Measurements from ENCODE around the gene KRT80.

The KRT80 gene

DNA sequence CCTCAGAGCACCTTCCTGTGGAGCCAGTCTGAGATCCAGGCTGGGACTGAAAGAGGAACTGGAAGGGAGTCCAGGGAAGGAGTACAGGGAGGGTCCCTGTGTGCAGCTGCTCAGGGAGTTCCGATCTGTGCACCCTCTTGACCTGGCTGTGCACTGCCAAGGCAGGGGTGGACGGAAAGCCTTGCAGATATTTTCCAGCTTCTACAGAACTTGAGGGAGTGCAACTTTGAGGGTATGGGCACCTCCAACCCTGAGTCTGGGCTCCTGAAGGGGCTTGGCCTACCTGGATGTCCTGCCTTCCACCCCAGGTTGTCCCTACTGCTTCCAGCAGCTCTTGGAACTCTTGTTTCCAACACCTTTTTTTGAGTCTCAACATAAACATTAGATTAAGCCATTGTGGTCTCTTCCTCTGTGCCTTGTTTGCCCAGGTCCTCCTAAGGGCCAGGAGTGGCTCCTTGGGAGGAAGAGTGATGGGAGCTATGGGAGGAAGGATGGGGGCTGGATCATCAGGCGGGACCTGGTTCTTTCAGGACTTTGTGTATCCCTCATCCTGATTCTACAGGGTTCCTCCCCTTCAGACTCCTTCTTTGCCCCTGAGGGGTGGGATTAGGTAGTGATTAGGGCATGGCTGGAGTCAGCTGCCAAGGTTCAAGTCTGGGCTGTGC, 44.7 kb upstream of the KRT80 start:
- in situ Hi-C loops (cut with HindIII; ENCODE audit: low sequenced_read_pairs) = no loop called here
- no peak overlapping the region for H3K4me3 ChIP-seq (ENCODE audit: low read depth, low read length)
- TF ChIP-seq, protein P1, sequence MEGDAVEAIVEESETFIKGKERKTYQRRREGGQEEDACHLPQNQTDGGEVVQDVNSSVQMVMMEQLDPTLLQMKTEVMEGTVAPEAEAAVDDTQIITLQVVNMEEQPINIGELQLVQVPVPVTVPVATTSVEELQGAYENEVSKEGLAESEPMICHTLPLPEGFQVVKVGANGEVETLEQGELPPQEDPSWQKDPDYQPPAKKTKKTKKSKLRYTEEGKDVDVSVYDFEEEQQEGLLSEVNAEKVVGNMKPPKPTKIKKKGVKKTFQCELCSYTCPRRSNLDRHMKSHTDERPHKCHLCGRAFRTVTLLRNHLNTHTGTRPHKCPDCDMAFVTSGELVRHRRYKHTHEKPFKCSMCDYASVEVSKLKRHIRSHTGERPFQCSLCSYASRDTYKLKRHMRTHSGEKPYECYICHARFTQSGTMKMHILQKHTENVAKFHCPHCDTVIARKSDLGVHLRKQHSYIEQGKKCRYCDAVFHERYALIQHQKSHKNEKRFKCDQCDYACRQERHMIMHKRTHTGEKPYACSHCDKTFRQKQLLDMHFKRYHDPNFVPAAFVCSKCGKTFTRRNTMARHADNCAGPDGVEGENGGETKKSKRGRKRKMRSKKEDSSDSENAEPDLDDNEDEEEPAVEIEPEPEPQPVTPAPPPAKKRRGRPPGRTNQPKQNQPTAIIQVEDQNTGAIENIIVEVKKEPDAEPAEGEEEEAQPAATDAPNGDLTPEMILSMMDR (IDR thresholded peaks at IDR 0.05; ENCODE audit: low read depth, low read length) = no peak
- no peak for DNase-seq (ENCODE audit: low read depth, low spot score)

GRCh38 chr12:52235822-52236361, 44.1 kb upstream of the KRT80 start:
- TF ChIP-seq, protein P1 (IDR thresholded peaks at IDR 0.05; ENCODE audit: low read depth, low read length) = no peak
- DNase-seq (ENCODE audit: low read depth, low spot score) = no peak
- in situ Hi-C loops (cut with HindIII; ENCODE audit: low sequenced_read_pairs) = no loop called here
- no peak overlapping the region for H3K4me3 ChIP-seq (ENCODE audit: low read depth, low read length)

DNA sequence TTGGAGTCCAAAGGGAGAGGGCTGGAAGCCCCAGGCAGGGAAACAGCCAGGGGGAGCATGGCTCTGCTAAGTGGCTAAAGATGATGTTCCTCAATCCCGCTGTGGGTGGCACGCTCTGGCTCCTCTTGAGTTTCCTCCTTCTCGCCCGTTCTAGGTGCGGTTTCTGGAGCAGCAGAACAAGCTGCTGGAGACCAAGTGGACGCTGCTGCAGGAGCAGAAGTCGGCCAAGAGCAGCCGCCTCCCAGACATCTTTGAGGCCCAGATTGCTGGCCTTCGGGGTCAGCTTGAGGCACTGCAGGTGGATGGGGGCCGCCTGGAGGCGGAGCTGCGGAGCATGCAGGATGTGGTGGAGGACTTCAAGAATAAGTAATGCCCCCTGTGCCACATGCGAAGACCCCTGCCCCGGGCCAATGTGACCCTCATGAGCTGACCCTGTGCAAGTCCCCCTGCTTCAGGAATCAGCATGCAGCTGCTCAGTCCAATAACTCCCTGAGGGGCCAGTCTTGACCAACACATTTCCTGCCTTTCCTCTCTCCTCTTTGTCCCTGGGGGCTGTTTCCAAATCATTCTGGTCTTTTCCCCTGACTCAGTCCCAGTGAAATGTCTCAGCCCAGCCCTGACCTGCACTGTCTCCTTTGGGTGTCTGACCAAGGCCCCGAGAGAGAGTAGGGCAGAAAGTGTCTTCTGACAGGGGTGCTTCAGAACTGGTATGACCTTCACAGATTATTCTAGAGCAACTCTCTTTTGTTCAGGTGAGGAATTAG, 43.4 kb upstream of the KRT80 start:
- in situ Hi-C loops (cut with HindIII; ENCODE audit: low sequenced_read_pairs) = no loop called here
- TF ChIP-seq, protein P1 (IDR thresholded peaks at IDR 0.05; ENCODE audit: low read depth, low read length) = no peak
- DNase-seq (ENCODE audit: low read depth, low spot score) = no peak
- H3K4me3 ChIP-seq (ENCODE audit: low read depth, low read length) = no peak overlapping the region

- DNase-seq (ENCODE audit: low read depth, low spot score) = no peak
- in situ Hi-C loops (cut with HindIII; ENCODE audit: low sequenced_read_pairs) = no loop called here
- H3K4me3 ChIP-seq (ENCODE audit: low read depth, low read length) = no peak overlapping the region
- TF ChIP-seq, protein P1 (IDR thresholded peaks at IDR 0.05; ENCODE audit: low read depth, low read length) = no peak
Observed at GRCh38 chr12:52234223-52234810, 42.5 kb upstream of the KRT80 start.

DNA sequence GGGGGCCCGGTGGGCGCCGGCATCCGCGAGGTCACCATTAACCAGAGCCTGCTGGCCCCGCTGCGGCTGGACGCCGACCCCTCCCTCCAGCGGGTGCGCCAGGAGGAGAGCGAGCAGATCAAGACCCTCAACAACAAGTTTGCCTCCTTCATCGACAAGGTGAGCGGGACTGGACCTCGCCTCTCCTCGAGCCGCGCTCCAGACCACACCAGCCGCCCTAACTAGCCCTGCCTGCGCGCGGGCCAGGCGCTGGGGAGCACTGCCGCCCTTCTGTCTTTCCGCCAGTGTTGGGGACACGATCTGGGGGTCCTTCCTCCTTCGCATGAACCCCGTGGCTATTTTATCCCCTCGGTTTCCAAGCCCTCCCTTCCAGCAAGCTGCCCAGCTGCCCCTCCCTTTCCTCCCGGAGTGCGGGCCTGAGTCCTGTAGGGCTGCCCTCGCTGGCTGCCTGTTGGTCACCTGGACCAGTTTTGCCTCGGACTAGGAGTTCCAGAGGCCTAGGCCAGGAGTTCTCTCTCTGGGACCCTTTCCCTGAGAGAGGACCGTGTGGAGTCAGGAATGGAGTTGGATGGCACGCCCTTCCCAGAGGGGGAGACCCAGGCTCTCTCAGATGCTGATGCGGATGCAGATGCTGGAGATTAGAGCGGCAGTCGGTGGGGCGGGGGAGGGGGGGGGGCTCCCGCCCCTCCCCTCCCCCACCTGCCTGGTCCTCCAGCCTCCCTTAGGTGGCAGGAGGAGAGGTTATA, 41.8 kb upstream of the KRT80 start:
- DNase-seq (ENCODE audit: low read depth, low spot score) = no peak
- H3K4me3 ChIP-seq (ENCODE audit: low read depth, low read length) = peak overlapping the region; percentile 15
- in situ Hi-C loops (cut with HindIII; ENCODE audit: low sequenced_read_pairs) = no loop called here
- TF ChIP-seq, protein P1 (IDR thresholded peaks at IDR 0.05; ENCODE audit: low read depth, low read length) = no peak
